ENCODE measurements around the gene SLC13A4. TPM values are rescaled to one million over a fixed set of nuclear protein-coding genes. Genes with fewer than 3 reads are reported as not detected.

SLC13A4 gene
- total RNA-seq, 8 experiments from 2014 or later = 0.60 to 6.5 (median 1.7) TPM

DNA sequence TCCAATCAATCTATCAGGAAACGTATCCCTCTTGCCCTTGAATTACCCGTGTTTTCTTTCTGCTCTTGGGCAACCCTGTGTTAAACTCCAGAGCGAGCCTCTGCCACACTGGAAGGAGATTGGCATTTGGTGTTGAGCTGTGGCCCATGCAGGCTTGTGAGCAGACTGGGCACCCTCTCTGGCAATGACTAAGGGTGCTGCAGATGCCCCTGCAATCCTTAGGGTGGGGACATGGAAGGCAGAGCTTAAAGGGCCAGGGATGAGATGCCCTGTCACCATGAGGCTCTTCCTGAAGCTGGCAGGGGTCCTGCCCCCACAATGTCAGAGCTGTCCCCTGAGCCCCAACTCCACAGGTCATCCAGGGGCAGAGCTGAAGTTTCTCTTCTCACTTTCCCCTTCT is 40.1 kb upstream of the SLC13A4 start:
- H3K4me1 ChIP-seq (replicated peaks in 1 of 2) = no peaks in the 10 kb centered on the region
- no peak overlapping the region for H3K4me3 ChIP-seq
- H3K27ac ChIP-seq = no peak overlapping the region
- no peak for ATAC-seq (replicated peaks in 6 of 8)
- in situ Hi-C loops (cut with MboI; ENCODE audit: low pct_unique_long_range_greater_than_20kb in 2 of 9, low sequenced_read_pairs in 9 of 9, unreplicated experiment in 9 of 9) = no loop called here
- WGBS, 10 experiments = 40 to 93% (median 75%) methylated on average over 1 to 3 of the region's 3 CpGs; no CpG with 5 or more reads in 5 of the 10 experiments

DNA sequence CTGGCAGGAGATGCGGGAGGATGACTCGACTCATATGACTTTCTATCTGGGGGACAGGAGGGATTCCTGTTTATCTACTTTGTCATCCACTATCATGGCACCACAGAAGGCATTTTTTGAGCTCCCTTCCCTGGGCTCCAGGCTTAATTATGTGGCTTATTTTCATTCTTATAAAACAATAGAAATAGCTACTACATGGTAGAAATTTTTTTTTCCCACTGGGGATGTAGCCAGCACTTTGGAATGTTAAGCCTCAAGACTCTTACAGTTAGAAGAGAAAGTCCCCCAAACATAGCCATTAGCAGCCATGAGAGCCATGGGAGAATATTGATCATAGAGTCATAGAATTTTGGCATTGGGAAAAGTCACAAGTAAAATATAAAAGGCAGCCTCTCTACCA is 35.3 kb upstream of the SLC13A4 start:
- 83 to 100% (median 92%) methylated on average over 2 of the region's 2 CpGs; no CpG with 5 or more reads in 5 of the 10 experiments for WGBS, 10 experiments
- in situ Hi-C loops (cut with MboI; ENCODE audit: low pct_unique_long_range_greater_than_20kb in 2 of 9, low sequenced_read_pairs in 9 of 9, unreplicated experiment in 9 of 9) = no loop called here

DNA sequence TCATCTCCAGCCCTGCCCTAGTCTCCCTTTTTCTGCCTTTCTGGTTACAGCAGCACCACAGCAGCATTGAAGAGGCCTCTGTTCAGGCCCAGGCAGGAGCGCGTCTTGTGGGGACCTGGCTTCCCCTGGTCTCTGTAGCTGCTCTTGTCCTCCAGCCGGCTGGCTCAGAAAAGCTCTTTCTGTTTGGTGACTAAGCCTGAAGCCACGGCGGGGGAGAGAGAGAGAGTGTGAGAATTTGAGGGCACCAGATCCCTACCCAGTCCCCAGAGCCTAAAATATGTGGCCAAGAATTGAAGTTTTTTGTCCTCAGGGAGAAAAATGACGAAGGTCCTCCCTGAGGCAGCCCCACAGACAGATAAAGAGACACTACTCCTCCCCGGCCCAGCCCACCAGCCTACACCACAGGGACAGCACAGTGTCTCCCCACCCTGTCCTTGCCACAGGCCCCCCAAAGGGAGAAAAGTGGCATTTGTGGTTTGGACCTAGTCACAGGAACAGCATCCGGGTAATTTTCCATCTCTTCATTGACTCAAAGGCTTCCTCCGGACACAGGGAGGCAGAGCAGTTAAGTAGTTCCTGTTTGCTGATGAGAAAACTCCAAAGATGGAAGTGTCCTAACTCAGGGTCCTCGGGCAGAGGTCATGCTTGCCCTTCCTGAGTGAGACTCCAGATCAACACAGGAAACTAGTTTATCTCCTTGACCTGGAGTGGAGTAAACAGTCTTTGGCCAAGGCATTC is 33.9 kb upstream of the SLC13A4 start:
- Histone ChIP-seq H3K4me1 (replicated peaks in 1 of 2) (no peaks in the 10 kb centered on the region), H3K27ac (no peak overlapping the region), H3K4me3 (no peak overlapping the region)
- ATAC-seq (replicated peaks in 6 of 8) = peak in 1 of 8 experiments; percentile 23
- in situ Hi-C loops (cut with MboI; ENCODE audit: low pct_unique_long_range_greater_than_20kb in 2 of 9, low sequenced_read_pairs in 9 of 9, unreplicated experiment in 9 of 9) = no loop called here
- 10 to 100% (median 76%) methylated on average over 1 to 4 of the region's 10 CpGs; no CpG with 5 or more reads in 3 of the 10 experiments for WGBS, 10 experiments

More for the DNA sequence above, 35.3 kb upstream of the SLC13A4 start:
- no peak overlapping the region for H3K27ac ChIP-seq
- no peak overlapping the region for H3K4me3 ChIP-seq
- no peak for ATAC-seq (replicated peaks in 6 of 8)
- H3K4me1 ChIP-seq (replicated peaks in 1 of 2) = no peaks in the 10 kb centered on the region

DNA sequence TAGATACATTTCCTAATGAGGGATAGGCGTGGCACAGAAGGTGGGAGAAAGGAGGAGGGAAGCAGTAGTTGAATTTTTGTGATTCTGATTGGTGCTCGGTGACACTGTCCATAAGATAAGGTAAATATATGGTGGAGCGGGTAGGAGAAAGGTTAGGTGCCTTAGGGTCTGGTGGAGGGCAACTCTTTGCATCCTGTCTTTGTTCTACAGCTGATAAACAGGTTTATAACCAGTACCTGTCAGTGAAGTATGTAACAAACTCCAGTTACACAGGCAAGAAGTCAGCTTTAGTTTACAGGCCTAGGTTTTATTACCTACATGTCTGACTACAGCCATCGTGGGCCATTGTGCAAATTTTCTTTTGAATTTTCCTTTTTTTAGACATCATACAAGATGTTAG is 31.5 kb upstream of the SLC13A4 start:
- no peak for ATAC-seq (replicated peaks in 6 of 8)
- in situ Hi-C loops (cut with MboI; ENCODE audit: low pct_unique_long_range_greater_than_20kb in 2 of 9, low sequenced_read_pairs in 9 of 9, unreplicated experiment in 9 of 9) = no loop called here
- WGBS, 10 experiments = 72 to 100% (median 89%) methylated on average over 1 to 4 of the region's 4 CpGs
- Histone ChIP-seq H3K27ac (no peak overlapping the region), H3K4me1 (replicated peaks in 1 of 2) (no peaks in the 10 kb centered on the region), H3K4me3 (no peak overlapping the region)

DNA sequence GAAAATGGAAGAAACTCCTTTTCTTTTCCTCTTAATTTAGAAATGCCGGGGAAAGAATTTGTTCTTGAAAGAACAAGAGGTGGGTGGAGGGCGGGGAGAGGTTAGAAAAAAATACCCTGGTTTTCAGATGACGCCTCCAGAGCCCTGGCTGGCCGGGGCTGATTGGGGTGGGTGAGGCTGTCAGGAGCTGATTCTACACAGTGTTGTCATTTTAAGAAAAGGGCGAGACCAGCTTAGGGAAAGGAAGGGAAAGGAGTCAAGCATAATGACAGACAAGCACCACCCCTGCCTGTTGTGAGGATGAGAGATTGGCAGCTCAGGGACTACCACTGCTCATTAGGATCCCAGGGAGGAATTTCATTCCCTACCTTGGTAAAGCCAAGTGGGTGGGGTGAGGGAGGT is 30.5 kb upstream of the SLC13A4 start:
- in situ Hi-C loops (cut with MboI; ENCODE audit: low pct_unique_long_range_greater_than_20kb in 2 of 9, low sequenced_read_pairs in 9 of 9, unreplicated experiment in 9 of 9) = no loop called here
- ATAC-seq (replicated peaks in 6 of 8) = peak in 3 of 8 experiments; percentile 66 to 89 (median 85)

DNA sequence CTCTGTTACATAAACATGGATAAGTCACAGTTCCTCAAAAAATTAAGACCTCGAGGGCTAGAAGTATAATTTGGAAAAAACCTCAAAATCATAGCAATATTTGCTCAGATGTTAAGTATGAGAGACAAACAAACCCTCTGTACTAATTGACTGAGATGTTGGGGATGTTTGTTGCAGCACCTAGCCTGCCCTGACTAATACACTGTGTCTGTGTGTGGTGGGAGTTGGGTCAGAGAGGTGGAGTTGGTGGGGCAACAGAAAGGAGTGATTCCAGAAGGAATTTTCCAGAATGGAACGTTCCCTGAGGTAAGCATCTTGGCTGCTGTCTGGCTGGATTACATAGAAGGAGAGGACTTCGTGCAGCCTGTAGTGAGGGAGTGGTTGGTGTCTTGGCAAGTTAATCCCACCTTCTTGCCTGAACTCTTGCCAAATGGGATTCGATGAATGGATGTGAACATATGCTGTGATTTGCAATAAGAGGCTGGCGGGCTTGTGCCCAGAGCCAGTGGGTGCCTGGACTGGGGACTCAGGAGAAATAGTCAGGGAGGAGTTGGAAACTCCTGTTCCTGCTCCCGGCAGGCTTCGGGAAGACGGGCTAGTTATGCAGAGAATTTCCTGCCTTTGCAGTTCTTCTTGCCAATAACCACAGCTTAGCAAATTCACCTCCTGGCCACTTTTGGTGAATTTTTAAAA is 29.9 kb upstream of the SLC13A4 start:
- in situ Hi-C loops (cut with MboI; ENCODE audit: low pct_unique_long_range_greater_than_20kb in 2 of 9, low sequenced_read_pairs in 9 of 9, unreplicated experiment in 9 of 9) = no loop called here
- ATAC-seq (replicated peaks in 6 of 8) = peak in 3 of 8 experiments; percentile 66 to 90 (median 73)
- Histone ChIP-seq H3K4me3 (no peak overlapping the region), H3K4me1 (replicated peaks in 1 of 2) (no peaks in the 10 kb centered on the region), H3K27ac (no peak overlapping the region)
- 4 to 100% (median 50%) methylated on average over 1 to 6 of the region's 8 CpGs for WGBS, 10 experiments

More for the DNA sequence above, 30.5 kb upstream of the SLC13A4 start:
- no peak overlapping the region for H3K4me3 ChIP-seq
- WGBS, 10 experiments = 0 to 81% (median 40%) methylated on average over 1 to 4 of the region's 5 CpGs; no CpG with 5 or more reads in 3 of the 10 experiments
- H3K4me1 ChIP-seq (replicated peaks in 1 of 2) = no peaks in the 10 kb centered on the region
- no peak overlapping the region for H3K27ac ChIP-seq

DNA sequence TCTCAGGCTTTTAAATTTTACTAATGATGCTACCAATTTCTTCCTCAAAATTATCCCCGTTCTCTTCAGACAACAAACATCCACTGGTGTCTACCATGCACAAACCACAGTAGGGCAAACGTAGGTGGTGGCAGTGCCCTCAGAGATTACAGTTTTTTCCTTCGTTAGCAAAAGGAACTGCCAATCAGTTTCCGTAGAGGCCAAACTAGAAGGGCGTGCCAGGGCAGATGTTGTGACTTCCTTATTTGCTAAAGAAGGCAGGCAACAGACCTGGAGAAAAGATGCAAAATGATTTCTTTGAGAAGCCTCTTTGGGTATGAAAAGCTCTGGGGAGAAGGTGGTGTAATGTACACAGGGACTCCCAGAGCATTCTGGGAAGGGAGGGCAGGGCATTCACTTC is 28.2 kb upstream of the SLC13A4 start:
- in situ Hi-C loops (cut with MboI; ENCODE audit: low pct_unique_long_range_greater_than_20kb in 2 of 9, low sequenced_read_pairs in 9 of 9, unreplicated experiment in 9 of 9) = no loop called here
- no peak for ATAC-seq (replicated peaks in 6 of 8)
- Histone ChIP-seq H3K27ac (no peak overlapping the region), H3K4me1 (replicated peaks in 1 of 2) (no peaks in the 10 kb centered on the region), H3K4me3 (no peak overlapping the region)
- WGBS, 10 experiments = 50 to 100% (median 80%) methylated on average over 1 to 5 of the region's 5 CpGs; no CpG with 5 or more reads in 1 of the 10 experiments

DNA sequence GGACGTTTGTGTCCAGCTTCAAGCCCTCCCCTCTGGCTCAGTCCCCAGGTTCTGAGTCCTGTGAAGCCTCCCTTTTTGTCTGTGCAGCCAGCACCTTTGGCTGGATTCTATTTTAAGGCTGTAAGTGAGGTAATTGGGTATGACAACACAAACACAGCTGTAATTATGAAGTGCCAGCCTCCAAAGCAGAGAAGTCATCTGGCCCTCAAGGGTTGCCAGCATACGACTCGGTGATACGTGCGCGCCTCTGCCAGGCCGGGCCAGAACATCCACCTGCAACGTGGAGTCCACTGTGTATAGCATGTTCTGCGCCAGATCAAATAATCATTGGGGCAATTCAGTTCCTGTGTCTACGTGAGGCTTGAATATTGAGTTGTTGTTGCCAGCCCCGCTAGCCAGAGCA is 27.4 kb upstream of the SLC13A4 start:
- 0 to 100% (median 78%) methylated on average over 1 to 7 of the region's 11 CpGs; no CpG with 5 or more reads in 2 of the 10 experiments for WGBS, 10 experiments
- Histone ChIP-seq H3K27ac (no peak overlapping the region), H3K4me1 (replicated peaks in 1 of 2) (no peaks in the 10 kb centered on the region), H3K4me3 (no peak overlapping the region)
- in situ Hi-C loops (cut with MboI; ENCODE audit: low pct_unique_long_range_greater_than_20kb in 2 of 9, low sequenced_read_pairs in 9 of 9, unreplicated experiment in 9 of 9) = no loop called here
- no peak for ATAC-seq (replicated peaks in 6 of 8)

DNA sequence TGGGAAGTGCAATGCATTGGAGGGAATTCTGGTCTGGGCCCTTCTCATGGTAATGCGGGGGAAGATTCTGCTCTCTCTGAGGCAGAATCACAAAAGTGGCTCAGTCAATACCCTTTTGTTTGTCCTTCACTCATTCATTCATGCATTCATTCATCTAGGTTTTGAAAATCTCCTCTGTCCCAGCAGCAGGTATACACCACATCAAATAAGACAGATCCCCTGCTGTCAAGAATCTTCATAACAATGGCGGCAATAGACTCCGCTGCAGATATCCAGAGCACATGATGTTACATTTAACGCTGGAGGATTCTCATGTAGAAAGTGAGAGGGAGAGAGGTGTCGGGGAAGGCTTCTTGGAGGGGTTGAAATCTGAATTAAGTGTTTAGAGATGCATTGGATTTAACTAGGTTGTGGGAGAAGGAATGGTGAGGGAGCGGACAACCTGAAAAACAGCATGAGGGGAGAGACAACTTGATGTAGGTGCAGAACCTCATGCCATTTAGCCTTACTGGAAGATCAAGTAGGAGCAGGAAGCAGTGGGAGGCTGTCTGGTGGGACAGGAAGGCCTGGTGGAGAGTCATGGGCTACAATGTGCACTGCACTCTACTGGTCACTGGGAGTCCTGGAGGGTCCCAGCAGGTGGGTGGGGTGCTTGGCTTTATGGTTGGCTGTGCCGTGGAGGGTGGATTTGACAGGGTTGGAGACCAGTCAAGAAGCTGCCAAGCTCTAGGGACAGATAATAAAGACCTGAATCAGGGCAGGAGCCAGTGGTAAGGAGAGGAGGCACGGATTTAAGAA is 25.8 kb upstream of the SLC13A4 start:
- no peaks in the 10 kb centered on the region for H3K4me1 ChIP-seq (replicated peaks in 1 of 2)
- in situ Hi-C loops (cut with MboI; ENCODE audit: low pct_unique_long_range_greater_than_20kb in 2 of 9, low sequenced_read_pairs in 9 of 9, unreplicated experiment in 9 of 9) = no loop called here
- H3K27ac ChIP-seq = no peak overlapping the region
- WGBS, 10 experiments = 73 to 100% (median 88%) methylated on average over 1 to 8 of the region's 8 CpGs; no CpG with 5 or more reads in 1 of the 10 experiments
- ATAC-seq (replicated peaks in 6 of 8) = no peak
- no peak overlapping the region for H3K4me3 ChIP-seq

DNA sequence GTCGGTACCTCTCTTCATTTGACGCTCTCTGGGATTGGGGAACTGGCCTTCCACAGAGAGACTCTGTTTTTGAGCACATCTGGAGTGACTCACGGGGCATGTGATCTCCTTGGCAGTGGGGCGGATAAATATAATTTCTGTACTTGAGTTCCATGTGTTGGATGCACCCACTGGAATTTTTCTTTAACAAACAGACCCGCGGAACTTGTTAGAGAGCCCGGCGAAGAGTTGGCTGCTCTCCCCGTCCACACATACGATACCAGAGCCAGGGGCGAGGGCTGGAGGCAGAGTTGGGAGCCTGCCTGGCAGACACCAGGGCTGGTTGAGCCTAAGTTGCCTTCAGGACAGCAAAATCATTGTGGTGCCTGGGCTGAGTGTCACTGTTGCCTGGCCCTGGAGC is 20.8 kb upstream of the SLC13A4 start, which contains the start of gene FAM180A:
Gene FAM180A (minus strand): TSS at position 44 of the 400 bp plus-strand sequence. CDS start 233 bp downstream, outside the sequence.
- no peaks in the 10 kb centered on the region for H3K4me1 ChIP-seq (replicated peaks in 1 of 2)
- in situ Hi-C loops (cut with MboI; ENCODE audit: low pct_unique_long_range_greater_than_20kb in 2 of 9, low sequenced_read_pairs in 9 of 9, unreplicated experiment in 9 of 9) = no loop called here
- H3K27ac ChIP-seq = no peak within 1 kb of the TSS
- ATAC-seq (replicated peaks in 6 of 8) = peak in 2 of 8 experiments; percentile 18
- no peak within 1 kb of the TSS for H3K4me3 ChIP-seq
- WGBS, 10 experiments = 0 to 100% (median 82%) methylated on average over 1 to 9 of the region's 11 CpGs; no CpG with 5 or more reads in 1 of the 10 experiments

DNA sequence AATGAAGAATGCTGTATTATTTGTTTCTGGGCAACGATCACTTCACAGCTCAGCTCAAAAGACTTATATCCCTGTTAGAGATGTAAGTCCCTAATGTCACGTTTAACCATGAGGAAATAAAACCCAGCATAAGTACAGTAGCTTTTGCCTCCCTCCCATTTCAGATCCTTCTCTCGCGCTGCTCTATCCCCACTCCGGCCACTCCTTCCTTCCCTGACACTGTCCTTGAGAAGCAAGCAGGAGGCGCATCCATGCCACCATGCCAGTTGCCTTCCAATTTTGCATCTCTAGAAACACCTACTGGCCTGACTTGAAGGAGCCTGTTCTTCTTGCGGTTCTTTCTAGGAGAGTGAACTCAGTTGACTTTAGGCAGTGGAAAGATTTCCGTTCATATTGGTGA is 19.4 kb upstream of the SLC13A4 start:
- no peak for ATAC-seq (replicated peaks in 6 of 8)
- 0 to 100% (median 94%) methylated on average over 1 to 7 of the region's 8 CpGs for WGBS, 10 experiments
- Histone ChIP-seq H3K27ac (no peak overlapping the region), H3K4me1 (replicated peaks in 1 of 2) (no peaks in the 10 kb centered on the region), H3K4me3 (no peak overlapping the region)
- in situ Hi-C loops (cut with MboI; ENCODE audit: low pct_unique_long_range_greater_than_20kb in 2 of 9, low sequenced_read_pairs in 9 of 9, unreplicated experiment in 9 of 9) = no loop called here

DNA sequence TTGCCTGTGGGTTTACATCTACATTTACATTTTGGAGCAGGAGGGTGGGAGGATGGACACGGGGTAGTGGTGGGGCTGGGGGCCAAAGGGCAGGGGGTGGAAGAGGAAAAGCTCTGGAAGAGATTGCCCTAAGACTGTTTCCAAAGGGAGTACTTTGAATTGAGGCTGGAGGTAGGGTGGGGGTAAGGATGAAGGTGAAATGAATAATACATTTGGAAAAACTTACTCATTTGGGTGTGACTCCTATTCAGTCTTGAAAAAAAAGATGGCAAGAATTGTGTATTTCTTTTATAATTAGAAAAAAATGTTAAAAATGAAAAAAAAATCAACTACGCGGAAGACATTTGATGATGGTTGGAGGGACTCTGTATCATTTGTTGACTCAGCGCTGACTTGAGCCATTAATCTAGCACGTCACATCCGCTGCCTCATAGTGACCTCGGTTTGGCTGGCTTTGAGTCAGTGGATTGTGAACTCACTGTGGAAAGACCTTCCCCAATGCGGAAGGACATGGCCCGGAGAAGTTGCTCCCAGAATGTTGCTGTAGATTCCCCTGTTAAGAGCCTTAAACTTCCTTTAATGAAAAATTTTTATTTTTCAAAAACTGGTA is 17.8 kb upstream of the SLC13A4 start:
- Histone ChIP-seq H3K27ac (no peak overlapping the region), H3K4me1 (replicated peaks in 1 of 2) (no peaks in the 10 kb centered on the region), H3K4me3 (no peak overlapping the region)
- WGBS, 10 experiments = 4 to 92% (median 84%) methylated on average over 3 to 8 of the region's 9 CpGs
- ATAC-seq (replicated peaks in 6 of 8) = peak in 5 of 8 experiments; percentile 55 to 90 (median 64)
- in situ Hi-C loops (cut with MboI; ENCODE audit: low pct_unique_long_range_greater_than_20kb in 2 of 9, low sequenced_read_pairs in 9 of 9, unreplicated experiment in 9 of 9) = no loop called here

Measured in motor neuron (in vitro differentiated cells).